CD14-positive monocyte (primary cell): ENCODE measurements around the gene LEAP2. TPM values are rescaled to one million over a fixed set of nuclear protein-coding genes. Genes with fewer than 3 reads are reported as not detected.
A peak's percentile ranks its signal among the peaks of the same experiment; 100 is the strongest.

Experiments
- DNase-seq, 3 donors: peaks; one replicate each; pipeline ENCODE4 v3.0.0-alpha.2; 2011 to 2022
- H2AFZ ChIP-seq: 2 replicates; pipeline ENCODE4 v1.6.0; 2012; ENCODE audit warnings: mild to moderate bottlenecking, low read depth, low read length, inconsistent platforms; ENCODE audit not compliant: insufficient read depth, poor library complexity, severe bottlenecking
- H3K27ac ChIP-seq, 2 donors: 1 replicate in 1 of 2; 2 replicates in 1 of 2; pipeline ENCODE4 v1.5.1; 2012 to 2013; ENCODE audit warnings: low read length in 2 of 2, control low read depth in 1 of 2, inconsistent platforms in 1 of 2, low read depth in 1 of 2, mild to moderate bottlenecking in 1 of 2
- H3K27me3 ChIP-seq, 2 donors: one replicate each; pipeline versions ENCODE4 v1.6.0 to v1.6.1; 2011 to 2013; ENCODE audit warnings: low read length in 2 of 2; ENCODE audit not compliant: control insufficient read depth in 2 of 2, insufficient read depth in 2 of 2
- H3K36me3 ChIP-seq, 2 donors: replicated peaks in 1 of 2; 1 replicate in 1 of 2; 2 replicates in 1 of 2; pipeline versions ENCODE4 v1.5.1 to v1.6.1; 2012 to 2013; ENCODE audit warnings: low read length in 2 of 2, control low read depth in 1 of 2, inconsistent platforms in 1 of 2, mild to moderate bottlenecking in 1 of 2; ENCODE audit not compliant: insufficient read depth in 2 of 2, control insufficient read depth in 1 of 2
- H3K4me1 ChIP-seq, 2 donors: 1 replicate in 1 of 2; 2 replicates in 1 of 2; pipeline versions ENCODE4 v1.5.1 to v1.6.1; 2012 to 2013; ENCODE audit warnings: low read length in 2 of 2, control low read depth in 1 of 2, inconsistent platforms in 1 of 2, mild to moderate bottlenecking in 1 of 2, moderate library complexity in 1 of 2; ENCODE audit not compliant: insufficient read depth in 2 of 2, control insufficient read depth in 1 of 2
- H3K4me2 ChIP-seq: replicated peaks from 2 replicates; pipeline ENCODE3; 2012; ENCODE audit warnings: low read length, moderate library complexity, mild to moderate bottlenecking; ENCODE audit not compliant: poor library complexity, severe bottlenecking; ENCODE audit errors: extremely low read depth
- H3K4me3 ChIP-seq, 3 experiments: fragments of 200-600 bp in 1 of 3; sonication (generic) in 1 of 3; replicated peaks in 1 of 3; 1 replicate in 2 of 3; 2 replicates in 1 of 3; pipeline ENCODE4 v1.5.1; 2011 to 2013; ENCODE audit warnings: low read length in 3 of 3, mild to moderate bottlenecking in 3 of 3, control low read depth in 2 of 3, low read depth in 2 of 3, inconsistent platforms in 1 of 3, moderate library complexity in 1 of 3
- H3K79me2 ChIP-seq: 2 replicates; pipeline ENCODE4 v1.6.0; 2012; ENCODE audit warnings: mild to moderate bottlenecking, control low read depth, inconsistent platforms, low read length, moderate library complexity; ENCODE audit not compliant: insufficient read depth
- H3K9ac ChIP-seq: 2 replicates; pipeline ENCODE4 v1.6.0; 2017; ENCODE audit warnings: low read length, mild to moderate bottlenecking; ENCODE audit not compliant: insufficient read depth, poor library complexity, severe bottlenecking
- H3K9me3 ChIP-seq, 2 donors: replicated peaks in 1 of 2; 1 replicate in 1 of 2; 2 replicates in 1 of 2; pipeline versions ENCODE4 v1.5.1 to v1.6.1; 2012 to 2013; ENCODE audit warnings: low read length in 2 of 2, control low read depth in 1 of 2; ENCODE audit not compliant: control insufficient read depth in 1 of 2, insufficient read depth in 1 of 2
- H4K20me1 ChIP-seq: 2 replicates; pipeline ENCODE4 v1.6.0; 2012; ENCODE audit warnings: mild to moderate bottlenecking, low read length, control low read depth, moderate library complexity; ENCODE audit not compliant: insufficient read depth
- H3K27ac Mint-ChIP-seq, 7 donors: one replicate each; pipeline ENCODE4 v1.8.0; 2020; ENCODE audit warnings: mild to moderate bottlenecking in 7 of 7, mixed read lengths in 7 of 7, moderate library complexity in 6 of 7, inconsistent platforms in 2 of 7
- H3K27me3 Mint-ChIP-seq, 3 donors: one replicate each; pipeline ENCODE4 v1.8.0; 2021 to 2022; ENCODE audit warnings: low read depth in 3 of 3, mild to moderate bottlenecking in 3 of 3, mixed read lengths in 3 of 3, moderate library complexity in 3 of 3, inconsistent platforms in 1 of 3
- H3K36me3 Mint-ChIP-seq, 2 donors: one replicate each; pipeline ENCODE4 v1.8.0; 2020; ENCODE audit warnings: mixed read lengths in 2 of 2, inconsistent platforms in 1 of 2, mild to moderate bottlenecking in 1 of 2
- H3K4me1 Mint-ChIP-seq: one replicate; pipeline ENCODE4 v1.8.0; 2020; ENCODE audit warnings: mild to moderate bottlenecking, mixed read lengths
- H3K4me3 Mint-ChIP-seq, 2 donors: one replicate each; pipeline ENCODE4 v1.8.0; 2020; ENCODE audit warnings: mild to moderate bottlenecking in 2 of 2, mixed read lengths in 2 of 2, moderate library complexity in 1 of 2
- H3K9me3 Mint-ChIP-seq, 7 donors: one replicate each; pipeline ENCODE4 v1.8.0; 2020 to 2022; ENCODE audit warnings: mixed read lengths in 7 of 7, mild to moderate bottlenecking in 6 of 7, moderate library complexity in 6 of 7, inconsistent platforms in 2 of 7
- WGBS: methylation state at CpG from one replicate; pipeline ENCODE4 v1.1.5; 2013; ENCODE audit warnings: missing lambda C conversion rate; ENCODE audit not compliant: insufficient coverage; 5-methylcytosine and 5-hydroxymethylcytosine counted together
- intact Hi-C, 2 donors: fragments of 100-400 bp; cut with micrococcal nuclease; formaldehyde crosslinking; loops; one replicate each; pipeline versions ENCODE4 v1.15.0 to v1.15.1; 2023
- polyA minus RNA-seq: library from RNA; depleted of rRNA, polyadenylated mRNA; stranded (reverse); fragments of >200 nt; gene quantifications from 2 replicates; pipeline ENCODE4 v1.2.3, GENCODE V29; 2012
- polyA plus RNA-seq, 3 donors: library from polyadenylated mRNA; depleted of rRNA in 1 of 3; unstranded in 2 of 3; stranded (reverse) in 1 of 3; fragments of 300-500 nt in 2 of 3; fragments of >200 nt in 1 of 3; fragmentation: Illumina TruSeq in 2 of 3; gene quantifications; 1 replicate in 2 of 3; 2 replicates in 1 of 3; pipeline ENCODE4 v1.2.3, GENCODE V29; 2012 to 2021
- total RNA-seq, 12 experiments: library from RNA in 1 of 12; stranded (reverse) in 1 of 12; fragments of 120-200 nt in 1 of 12; gene quantifications; one replicate each; pipeline ENCODE4 v1.2.4 and lab custom pipeline; 2013 to 2026; ENCODE audit warnings: mixed read lengths in 6 of 12, inconsistent platforms in 1 of 12
- TF ChIP-seq, protein P1 (sequence below): fragments of 200-600 bp; IDR thresholded peaks from one replicate; pipeline ENCODE4 v1.8.0; 2022; ENCODE audit warnings: antibody characterized with exemption, mild to moderate bottlenecking

The LEAP2 gene
- 0.98 TPM for total RNA-seq (2013)
- polyA plus RNA-seq (1 to 10 TPM in 1 of 3 donors, under 1 TPM in 2; 0.59 to 2.3 (median 0.88) TPM), polyA minus RNA-seq (0.08 TPM in 1 of 2 replicates, not detected in the other), total RNA-seq (lab: John Stamatoyannopoulos, UW) (0.06 to 1.4 (median 0.32) reads per million in 11 experiments)

DNA sequence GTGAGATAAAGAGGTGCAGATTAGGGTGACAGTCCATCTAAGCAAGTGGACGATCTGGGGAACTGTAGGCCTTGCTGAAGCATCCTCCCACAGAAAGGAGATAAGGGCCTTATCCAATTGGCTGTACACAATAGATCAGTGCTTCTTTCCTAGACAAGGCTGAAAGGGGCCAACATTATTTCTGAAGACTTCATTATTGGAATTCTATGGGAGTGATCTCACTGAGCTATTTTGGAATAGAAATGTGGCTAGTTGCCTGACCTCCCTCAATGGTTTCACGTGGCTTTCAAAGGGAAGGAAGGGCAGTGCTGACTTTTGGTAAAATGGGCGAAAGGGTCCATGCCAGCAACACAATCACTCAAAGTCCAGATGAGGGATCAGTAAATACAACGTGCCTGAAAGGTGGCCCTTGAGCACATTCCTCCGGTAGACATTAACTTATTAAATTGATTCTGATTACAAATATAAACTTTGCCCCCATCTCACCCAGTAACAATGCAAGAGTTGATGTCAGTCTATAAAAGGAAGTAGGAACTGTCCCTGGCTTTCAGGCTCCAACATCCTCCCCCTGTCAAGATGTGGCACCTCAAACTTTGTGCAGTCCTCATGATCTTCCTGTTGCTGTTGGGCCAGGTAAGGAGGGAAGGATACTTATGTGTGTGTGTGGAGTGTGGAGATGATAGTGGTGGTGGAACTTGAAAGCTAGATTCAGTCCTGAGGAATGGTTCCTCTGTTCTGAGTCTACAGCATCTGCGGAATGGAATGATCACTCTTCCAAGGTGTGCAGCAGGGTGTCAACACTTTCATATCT, at the start of gene LEAP2:
TSS of gene LEAP2 (plus strand) at position 550 of the 811 bp plus-strand sequence. CDS start at position 577, 27 bp downstream.
- intact Hi-C loops, result no loop called here
- TF ChIP-seq, protein P1, sequence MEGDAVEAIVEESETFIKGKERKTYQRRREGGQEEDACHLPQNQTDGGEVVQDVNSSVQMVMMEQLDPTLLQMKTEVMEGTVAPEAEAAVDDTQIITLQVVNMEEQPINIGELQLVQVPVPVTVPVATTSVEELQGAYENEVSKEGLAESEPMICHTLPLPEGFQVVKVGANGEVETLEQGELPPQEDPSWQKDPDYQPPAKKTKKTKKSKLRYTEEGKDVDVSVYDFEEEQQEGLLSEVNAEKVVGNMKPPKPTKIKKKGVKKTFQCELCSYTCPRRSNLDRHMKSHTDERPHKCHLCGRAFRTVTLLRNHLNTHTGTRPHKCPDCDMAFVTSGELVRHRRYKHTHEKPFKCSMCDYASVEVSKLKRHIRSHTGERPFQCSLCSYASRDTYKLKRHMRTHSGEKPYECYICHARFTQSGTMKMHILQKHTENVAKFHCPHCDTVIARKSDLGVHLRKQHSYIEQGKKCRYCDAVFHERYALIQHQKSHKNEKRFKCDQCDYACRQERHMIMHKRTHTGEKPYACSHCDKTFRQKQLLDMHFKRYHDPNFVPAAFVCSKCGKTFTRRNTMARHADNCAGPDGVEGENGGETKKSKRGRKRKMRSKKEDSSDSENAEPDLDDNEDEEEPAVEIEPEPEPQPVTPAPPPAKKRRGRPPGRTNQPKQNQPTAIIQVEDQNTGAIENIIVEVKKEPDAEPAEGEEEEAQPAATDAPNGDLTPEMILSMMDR, result no peak
- peaks cover 22 to 87% of the 10 kb centered on the region in 2 donors for H3K36me3 ChIP-seq
- Mint-ChIP-seq H3K4me1 (no peaks in the 10 kb centered on the region), H3K27me3 (peaks cover 0 to 2% (median 2%) of the 10 kb centered on the region in 3 donors), H3K9me3 (no peaks in the 10 kb centered on the region), H3K36me3 (peaks cover 44 to 66% of the 10 kb centered on the region in 2 donors), H3K27ac (peak within 1 kb of the TSS in 3 of 7 donors; percentile 14 to 26 (median 19)), H3K4me3 (no peak within 1 kb of the TSS)
- no peak within 1 kb of the TSS for H3K4me3 ChIP-seq
- no peak within 1 kb of the TSS for H2AFZ ChIP-seq
- no peaks in the 10 kb centered on the region for H3K4me1 ChIP-seq
- WGBS, result 78% methylated on average over 1 of the region's 6 CpGs
- H3K4me2 ChIP-seq, result no peak within 1 kb of the TSS
- H3K27me3 ChIP-seq, result no peaks in the 10 kb centered on the region
- H4K20me1 ChIP-seq, result peaks cover 4% of the 10 kb centered on the region
- no peaks in the 10 kb centered on the region for H3K79me2 ChIP-seq
- H3K9ac ChIP-seq, result no peak within 1 kb of the TSS
- no peak within 1 kb of the TSS for H3K27ac ChIP-seq
- no peaks in the 10 kb centered on the region for H3K9me3 ChIP-seq
- DNase-seq, result no peak

GRCh38 chr5:132824426-132824825, 49.0 kb upstream of the LEAP2 start:
- Mint-ChIP-seq H3K36me3 (peaks cover 38% of the 10 kb centered on the region in 2 donors), H3K4me3 (peak overlapping the region in 1 of 2 donors; percentile 77), H3K27ac (no peak overlapping the region), H3K27me3 (peaks cover 79 to 96% (median 85%) of the 10 kb centered on the region in 3 donors), H3K4me1 (peaks cover 37% of the 10 kb centered on the region), H3K9me3 (peaks cover 0 to 25% (median 13%) of the 10 kb centered on the region in 7 donors)
- WGBS, result 93% methylated on average over 2 of the region's 3 CpGs
- no peak overlapping the region for H3K4me3 ChIP-seq
- no peak overlapping the region for H3K27ac ChIP-seq
- peaks cover 51 to 90% of the 10 kb centered on the region in 2 donors for H3K27me3 ChIP-seq
- H3K79me2 ChIP-seq, result peaks cover 7% of the 10 kb centered on the region
- H3K9ac ChIP-seq, result no peak overlapping the region
- H4K20me1 ChIP-seq, result peaks cover 81% of the 10 kb centered on the region
- H2AFZ ChIP-seq, result no peak overlapping the region
- intact Hi-C loops, result loop anchor here in 1 of 2 donors (5.0 to 10.0 kb wide), 2 partner anchors 320 to 437 kb away; no protein-coding TSS in a partner anchor
- TF ChIP-seq, protein P1, result no peak
- no peak overlapping the region for H3K4me2 ChIP-seq
- peaks cover 0 to 17% of the 10 kb centered on the region in 2 donors for H3K9me3 ChIP-seq
- peaks cover 0 to 37% of the 10 kb centered on the region in 2 donors for H3K36me3 ChIP-seq
- no peak for DNase-seq
- peaks cover 14 to 37% of the 10 kb centered on the region in 2 donors for H3K4me1 ChIP-seq
